NCI-H2171 (cell line): ENCODE data around the gene PIGU.
"Not testable (repeated sequence)": the region's sequence is repeated elsewhere in the genome, so short reads cannot be mapped to it uniquely, and the experiment has no call there.

Experiments
- DNase-seq: peaks from one replicate; lab custom pipeline; 2025; lab: John Stamatoyannopoulos, UW

PIGU gene, protein sequence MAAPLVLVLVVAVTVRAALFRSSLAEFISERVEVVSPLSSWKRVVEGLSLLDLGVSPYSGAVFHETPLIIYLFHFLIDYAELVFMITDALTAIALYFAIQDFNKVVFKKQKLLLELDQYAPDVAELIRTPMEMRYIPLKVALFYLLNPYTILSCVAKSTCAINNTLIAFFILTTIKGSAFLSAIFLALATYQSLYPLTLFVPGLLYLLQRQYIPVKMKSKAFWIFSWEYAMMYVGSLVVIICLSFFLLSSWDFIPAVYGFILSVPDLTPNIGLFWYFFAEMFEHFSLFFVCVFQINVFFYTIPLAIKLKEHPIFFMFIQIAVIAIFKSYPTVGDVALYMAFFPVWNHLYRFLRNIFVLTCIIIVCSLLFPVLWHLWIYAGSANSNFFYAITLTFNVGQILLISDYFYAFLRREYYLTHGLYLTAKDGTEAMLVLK

DNA sequence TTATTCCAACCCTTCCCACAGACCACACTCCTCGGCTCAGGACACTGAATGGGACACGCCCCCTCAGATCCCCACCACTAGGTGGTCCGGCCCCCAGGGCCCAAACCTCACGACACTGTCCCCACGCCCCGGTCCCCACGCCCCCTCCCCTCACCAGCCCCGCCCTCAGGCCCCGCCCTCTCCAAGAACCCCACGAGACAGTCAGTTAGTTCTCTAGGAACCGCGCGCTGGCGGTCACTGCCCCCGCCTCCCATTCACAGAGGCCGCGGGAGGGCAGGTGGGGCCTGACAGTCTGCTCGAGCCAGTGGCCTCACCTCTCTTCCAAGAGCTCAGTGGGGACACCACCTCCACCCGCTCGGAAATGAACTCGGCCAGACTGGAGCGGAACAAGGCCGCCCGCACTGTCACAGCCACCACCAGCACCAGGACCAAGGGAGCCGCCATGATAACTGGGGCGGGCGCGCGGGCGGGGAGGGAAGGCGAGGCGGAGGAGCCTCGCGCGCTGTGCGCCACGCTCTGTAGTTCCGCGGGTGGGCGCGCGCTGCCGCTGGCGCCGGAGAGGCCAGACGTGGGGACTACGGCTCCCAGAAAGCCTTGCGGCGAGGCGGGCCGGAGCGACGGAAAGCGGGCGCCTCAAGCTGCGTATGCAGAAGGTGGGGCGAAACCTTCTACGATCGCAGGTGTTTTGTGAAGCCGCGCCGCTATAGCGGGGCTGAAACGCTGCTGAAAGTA, at the start of gene PIGU:
TSS of gene PIGU (minus strand) at position 451 of the 732 bp plus-strand sequence. CDS start at position 444, 7 bp downstream.
- DNase-seq, result peak; percentile 98

DNA sequence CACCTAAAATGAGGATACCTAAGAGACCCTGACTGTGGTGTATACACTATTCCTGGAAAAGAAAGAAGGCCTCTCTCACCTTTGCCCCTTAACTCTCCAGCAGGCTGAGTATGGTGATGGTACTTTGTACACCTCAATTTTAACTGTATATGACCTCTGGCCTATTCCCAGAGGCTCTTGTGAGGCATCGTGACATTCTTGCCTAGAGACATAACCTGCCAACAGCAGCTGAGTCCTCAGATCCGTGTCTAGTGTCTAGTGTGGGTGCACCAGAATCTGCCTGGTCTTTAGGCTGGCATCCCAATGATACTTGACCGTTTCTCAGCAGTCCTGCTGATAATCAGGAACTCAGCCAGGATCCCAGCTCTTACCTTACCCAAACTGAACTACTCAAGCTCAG, 47.3 kb upstream of the PIGU start:
- DNase-seq, result no peak

DNA sequence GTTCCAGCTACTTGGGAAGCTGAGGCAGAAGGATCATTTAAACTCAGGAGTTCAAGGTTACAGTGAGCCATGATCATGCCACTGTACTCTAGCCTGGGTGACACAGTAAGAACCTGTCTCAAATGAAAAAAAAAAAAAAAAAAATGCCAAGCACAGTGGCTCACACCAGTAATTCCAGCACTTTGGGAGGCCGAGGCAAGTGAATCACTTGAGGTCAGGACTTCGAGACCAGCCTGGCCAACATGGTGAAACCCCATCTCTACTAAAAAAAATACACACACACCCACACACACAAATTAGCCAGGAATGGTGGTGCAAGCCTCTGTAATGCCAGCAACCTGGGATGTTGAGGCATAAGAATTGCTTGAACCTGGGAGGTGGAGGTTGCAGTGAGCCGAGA, 45.7 kb upstream of the PIGU start:
- DNase-seq, result not testable (repeated sequence)

DNA sequence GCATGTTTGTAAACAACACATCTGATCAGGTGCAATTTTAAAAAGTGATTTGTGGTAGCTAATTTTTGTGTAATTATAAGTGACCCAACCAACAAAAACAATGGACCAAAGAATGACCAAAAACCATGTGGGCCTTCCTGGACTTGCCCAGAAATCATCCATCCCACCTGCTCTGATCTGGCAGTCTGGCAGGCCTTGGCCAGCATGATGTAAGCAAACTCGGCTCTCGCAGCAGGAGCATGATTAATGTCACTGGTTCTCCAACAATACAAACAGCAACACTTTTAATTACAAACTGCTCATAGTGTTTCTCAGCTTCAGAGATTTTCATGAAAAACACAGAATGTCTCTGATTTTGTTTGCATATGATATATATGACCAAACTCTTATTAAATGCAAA, 43.4 kb upstream of the PIGU start:
- DNase-seq, result no peak

DNA sequence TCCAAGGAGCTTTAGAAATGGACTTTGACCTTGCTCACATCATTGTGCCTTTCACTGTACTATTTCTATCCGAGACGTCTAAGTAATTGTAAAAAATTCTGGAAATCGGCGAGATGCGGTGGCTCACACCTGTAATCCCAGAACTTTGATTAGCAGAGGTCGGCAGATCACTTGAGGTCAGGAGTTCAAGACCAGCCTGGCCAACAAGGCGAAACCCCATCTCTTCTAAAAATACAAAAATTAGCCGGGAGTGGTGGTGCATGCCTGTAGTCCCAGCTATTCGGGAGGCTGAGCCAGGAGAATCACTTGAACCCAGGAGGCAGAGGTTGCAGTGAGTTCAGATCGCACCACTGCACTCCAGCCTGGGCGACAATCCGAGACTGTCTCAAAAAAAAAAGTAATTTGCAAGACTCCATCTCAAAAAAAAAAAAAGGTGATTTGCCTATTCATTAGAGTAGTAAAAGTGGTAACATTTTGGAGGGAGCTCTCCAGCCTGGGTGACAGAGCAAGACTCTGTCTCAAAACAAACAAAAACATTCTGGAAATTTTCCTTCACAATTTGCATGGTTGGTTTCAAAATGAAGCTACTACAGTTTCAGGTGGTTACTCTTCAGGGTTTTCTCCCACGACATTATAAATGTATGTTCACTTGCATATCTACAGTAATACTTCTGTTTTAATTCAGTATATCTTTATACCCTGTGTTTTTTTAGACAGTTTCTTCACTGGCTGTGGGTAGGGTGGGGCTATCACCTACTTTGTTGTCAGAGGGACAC, 42.5 kb upstream of the PIGU start:
- not testable (repeated sequence) for DNase-seq

DNA sequence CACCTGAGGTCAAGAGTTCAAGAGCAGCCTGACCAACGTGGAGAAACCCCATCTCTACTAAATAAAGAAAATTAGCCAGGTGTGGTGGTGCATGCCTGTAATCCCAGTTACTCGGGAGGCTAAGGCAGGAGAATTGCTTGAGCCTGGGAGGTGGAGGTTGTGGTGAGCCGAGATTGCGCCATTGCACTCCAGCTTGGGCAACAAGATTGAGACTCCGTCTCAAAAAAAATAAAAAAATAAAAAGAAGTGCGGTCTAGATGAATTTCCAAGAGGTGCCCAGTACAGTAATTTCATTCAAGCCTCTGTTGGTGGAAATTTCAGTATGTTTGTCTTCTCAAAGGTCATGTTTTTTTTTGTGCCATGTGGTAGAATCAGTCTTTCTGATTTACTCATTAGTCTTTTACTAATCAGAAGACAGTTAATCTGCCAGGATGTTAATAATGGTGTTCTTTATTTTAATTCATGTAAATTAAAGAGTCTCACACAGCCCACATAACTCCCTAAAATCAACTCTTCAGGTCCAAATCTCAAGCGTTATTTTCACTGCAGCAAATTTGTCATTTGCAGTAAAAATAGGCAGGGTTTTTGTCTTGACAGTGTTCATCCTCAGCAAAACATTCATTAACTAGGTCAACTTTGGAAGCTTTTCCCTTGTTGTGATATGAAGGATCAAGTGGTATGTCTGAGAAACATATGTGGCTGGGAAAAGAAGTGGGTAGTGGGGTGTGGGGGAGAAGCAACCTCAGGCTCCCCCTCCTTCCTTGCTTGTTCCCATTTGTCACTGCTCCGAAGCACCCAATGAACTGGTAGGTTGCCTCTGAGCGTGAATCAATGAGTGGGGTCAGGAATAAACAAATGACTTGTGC, 40.6 kb upstream of the PIGU start:
- no peak for DNase-seq

DNA sequence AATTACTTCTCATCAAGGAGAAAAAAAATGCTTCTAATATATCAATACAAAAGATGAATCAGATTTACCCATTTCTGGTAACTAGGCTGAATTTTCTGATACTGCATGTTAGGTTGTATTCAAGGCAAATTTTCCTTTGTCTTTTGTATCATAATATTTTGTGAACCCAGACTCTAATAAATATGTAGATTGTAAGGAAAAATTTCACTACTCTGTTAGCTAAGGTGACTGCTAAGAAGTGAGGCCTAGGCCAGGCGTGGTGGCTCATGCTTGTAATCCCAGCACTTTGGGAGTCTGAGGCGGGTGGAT, 40.0 kb upstream of the PIGU start:
- no peak for DNase-seq

DNA sequence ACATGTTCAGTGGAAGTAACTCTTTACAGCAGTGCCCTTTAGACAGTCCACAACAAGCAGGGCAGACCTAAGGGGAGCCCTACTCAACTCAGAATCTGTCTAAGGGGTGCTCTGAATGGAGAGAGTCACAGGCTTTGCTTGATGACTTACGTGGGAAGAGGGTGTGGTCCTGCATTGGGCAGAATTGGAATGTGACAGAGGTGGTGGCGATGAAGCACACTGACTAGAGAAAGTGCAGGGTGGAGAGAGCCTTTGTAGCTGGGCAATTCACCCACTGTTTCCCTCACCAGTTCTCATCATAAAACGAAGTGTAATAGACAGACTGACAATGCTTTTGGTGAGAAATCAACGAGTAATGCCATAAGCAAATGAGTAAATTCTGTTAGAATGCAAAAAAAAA, 38.5 kb upstream of the PIGU start:
- no peak for DNase-seq

DNA sequence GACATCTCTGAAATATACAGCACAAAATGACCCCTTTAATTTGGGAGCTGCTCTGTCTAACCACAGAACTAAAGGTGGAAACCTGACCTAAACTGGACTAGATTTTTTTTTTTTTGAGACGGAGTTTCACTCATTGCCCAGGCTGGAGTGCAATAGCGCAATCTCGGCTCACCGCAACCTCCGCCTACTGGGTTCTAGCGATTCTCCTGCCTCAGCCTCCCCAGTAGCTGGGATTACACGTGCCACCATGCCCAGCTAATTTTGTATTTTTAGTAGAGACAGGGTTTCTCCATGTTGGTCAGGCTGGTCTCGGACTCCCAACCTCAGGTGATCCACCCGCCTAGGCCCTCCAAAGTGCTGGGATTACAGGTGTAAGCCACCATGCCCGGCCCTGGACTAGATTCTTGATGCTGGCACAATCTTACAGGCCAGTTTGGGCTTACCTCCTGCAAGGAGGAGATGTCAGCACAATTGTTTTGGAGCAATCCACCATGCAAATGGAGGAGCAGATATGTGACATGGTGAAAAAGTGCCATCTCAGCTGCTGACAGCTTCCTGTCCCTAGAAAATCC, 37.1 kb upstream of the PIGU start:
- DNase-seq, result not testable (repeated sequence)

DNA sequence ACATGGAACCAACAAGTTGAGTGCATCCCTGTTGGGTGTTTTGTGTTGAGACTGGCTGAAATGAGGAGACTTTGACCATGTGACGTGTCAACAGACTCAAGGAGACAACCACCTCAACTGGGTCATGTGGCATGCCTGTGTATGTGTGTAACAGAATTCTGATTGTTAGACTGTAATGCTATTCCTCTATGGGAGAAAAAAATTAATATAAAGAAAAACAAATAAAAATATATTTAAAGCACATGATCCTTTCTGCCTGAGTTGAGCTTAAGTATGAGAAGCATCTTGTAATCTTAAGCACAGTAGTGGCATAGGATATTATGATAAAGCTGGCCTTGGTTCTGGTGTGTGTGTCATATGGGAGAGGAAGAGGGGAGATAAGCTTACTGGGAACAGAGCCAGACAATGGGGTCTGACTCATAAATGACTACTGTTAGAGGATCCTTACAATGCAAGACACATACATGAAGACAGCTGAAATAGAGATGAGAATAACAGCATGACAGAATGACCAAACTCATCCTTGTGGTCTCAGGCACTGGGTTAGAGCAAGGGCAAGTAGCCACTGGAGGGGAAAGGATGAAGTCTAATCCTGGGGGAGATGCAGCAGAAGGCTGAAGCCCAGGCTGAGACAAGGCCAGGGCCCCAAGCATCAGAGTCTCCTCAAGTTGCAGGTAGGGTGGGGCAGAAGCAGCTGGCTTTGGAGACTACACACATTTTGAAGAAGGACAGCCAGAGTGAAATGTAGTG, 36.5 kb upstream of the PIGU start:
- DNase-seq, result no peak

DNA sequence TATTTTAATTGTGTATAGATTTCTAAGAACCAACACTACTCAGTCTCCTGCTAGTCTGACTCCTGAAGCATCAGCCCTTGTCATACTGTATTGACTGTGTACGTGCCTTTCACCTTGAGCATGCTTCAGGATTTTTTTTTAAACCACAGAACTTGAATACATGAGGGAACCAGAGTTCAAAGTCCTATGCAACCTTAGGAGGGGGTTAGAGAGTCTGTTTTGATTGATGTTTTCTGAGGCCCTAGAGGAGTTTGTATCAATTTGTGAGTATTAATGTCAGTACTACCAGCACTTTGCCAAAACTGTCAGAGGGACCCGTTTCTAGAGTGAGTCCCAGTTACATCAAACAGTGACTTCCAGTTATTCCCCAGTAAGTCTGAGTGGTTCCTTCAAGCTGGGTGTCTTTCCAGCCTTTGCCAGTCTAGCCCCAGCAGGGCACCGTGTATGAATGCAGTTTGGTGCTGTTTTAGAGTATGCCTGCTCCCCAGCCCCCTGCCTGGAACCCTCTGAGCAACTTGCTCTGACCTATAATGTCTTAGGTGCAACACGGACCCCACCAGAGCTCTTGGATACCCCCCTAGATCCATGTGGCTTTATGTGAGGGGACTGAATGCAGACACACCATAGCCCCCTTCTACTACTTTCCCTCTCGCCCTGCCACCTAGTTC, 35.8 kb upstream of the PIGU start:
- no peak for DNase-seq

DNA sequence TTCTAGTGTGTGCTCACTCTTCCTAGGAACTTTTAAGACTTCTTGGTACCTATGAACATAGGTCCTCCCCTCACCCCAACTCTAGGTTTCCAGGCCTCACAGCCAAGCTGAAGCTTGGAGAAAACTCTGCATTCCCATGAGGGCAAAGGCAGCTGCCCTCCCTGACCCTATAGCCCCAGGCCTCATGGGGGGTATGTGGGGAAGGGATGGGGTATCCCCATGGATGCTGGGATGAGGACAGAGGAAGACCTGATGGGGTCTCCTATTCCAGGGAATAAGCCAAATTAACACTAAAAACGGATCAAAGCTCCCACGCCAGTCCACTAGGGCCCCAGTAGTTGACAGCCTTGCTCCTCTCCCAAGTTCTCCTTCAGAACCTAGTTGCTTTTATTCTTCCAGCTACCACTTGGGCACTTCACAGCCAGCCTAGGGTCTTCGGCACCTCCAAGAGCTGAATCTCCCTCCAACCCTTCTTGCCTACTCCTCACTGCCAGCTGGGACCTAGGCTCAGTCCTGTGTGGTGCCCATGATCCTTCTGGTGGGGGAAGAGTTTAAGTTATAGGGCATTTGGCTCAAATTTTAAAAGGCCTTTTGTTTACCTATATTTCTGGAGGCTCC, 35.0 kb upstream of the PIGU start:
- no peak for DNase-seq

DNA sequence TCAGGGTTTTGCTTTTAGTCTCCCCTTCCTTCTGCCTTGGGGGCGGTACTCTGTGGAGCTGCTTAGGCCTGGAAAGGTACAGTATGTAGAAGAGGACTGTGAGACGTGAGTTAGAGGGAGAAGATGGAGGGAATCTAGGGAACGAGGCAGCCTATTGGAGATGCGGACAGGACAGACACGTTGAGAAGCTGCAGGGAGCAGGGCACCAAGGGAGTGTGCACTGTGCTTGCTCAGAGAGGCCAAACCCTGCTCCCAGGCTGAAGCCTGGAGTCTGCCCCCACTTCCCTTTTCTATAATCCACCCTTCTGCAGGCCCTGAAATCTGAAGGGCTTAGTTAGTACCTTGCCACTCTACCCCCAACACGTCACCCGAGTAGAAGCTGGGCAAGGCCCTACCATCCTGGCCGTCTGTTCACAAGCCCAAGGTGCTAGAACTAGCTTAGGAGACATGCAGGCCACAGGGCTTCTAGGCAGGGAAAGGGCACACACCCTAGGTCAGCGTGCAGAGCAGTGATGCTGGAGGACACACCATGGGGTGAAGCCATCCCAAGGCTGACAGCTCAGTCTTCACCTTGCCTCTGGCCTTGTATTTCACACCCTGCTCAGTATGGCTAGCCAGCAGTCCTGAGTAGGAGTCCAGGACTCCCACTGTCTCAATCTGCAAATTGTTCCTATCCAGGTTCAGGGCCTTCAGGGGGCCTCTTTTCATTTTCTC, 34.1 kb upstream of the PIGU start:
- no peak for DNase-seq

DNA sequence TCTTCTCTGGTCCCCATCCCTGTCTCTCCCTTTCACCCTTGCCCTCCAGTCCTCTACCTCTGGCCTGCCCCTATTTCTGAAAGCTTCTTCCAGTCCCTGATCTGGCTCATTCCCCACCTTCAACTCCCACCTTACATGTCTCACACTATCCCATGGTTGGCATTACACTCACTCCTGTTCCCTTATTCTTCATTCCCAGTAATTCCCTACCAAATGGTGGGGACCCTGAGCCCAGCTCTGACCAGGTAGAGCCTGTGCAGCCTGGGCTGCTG, 33.6 kb upstream of the PIGU start:
- DNase-seq, result no peak

DNA sequence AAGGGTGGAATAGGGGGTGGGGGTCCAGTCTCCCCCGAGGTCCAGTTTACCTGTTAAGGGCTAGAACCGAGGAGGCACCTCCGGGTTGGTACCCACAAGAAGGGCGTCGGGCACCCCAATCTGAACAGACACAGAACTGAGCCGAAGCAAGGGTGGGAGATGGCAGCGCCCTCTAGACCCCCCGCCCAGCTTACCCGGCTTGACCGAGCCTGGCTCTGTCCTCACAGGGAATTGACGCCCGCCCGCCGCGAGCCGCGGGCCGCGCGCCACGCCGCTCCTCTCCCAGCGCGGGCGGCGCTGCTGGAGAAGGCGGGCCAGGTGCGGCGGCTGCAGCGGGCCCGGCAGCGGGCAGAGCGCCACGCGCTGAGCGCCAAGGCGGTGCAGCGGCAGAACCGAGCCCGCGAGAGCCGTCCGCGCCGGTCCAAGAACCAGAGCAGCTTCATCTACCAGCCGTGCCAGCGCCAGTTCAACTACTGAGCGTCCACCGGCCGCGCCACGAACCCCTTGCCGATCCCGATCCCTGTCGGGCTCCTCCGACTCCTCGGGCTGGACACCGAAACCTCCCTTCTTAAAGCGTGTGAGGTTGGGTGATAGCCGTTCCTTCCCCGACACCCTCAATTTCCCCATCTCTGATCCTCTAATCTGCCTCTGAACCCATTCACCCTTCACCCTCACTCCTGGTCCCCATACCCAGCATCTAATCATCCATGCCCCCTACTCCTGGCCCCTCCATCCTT, 33.1 kb upstream of the PIGU start:
- peak; percentile 65 for DNase-seq

DNA sequence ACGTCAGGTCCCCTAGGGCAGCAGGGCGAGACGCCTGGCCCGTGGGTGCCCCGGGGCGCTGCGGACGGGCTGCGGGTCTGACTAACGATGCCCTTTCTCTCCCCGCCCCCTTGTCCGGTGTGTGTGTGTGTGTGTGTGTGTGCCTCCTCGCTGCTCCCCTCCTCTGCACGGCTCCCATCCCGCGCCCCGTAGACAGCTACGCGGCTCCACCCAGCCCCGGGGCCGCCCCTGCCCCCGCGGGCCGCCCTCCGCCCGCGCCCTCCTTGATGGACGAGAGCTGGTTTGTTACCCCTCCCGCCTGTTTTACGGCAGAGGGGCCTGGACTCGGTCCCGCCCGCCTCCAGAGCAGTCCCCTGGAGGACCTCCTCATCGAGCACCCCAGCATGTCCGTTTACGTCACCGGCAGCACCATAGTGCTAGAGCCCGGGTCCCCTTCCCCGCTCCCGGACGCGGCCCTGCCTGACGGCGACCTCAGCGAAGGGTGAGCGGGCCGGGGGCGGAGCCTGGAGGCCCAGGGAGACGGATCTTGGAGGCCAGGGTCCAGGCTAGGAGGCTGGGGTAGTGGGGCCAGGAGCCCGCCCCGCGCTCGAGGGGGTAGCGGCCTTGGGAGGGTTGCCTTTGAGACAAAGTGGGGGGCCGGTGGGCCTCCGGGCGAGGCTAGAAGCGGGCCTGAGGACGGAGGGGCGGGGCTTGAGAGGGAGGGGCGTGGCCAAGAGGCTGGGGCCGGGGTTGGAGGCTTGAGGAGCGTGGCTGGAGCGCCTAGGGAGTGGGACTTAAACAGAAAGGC, 32.3 kb upstream of the PIGU start:
- peak; percentile 92 for DNase-seq

DNA sequence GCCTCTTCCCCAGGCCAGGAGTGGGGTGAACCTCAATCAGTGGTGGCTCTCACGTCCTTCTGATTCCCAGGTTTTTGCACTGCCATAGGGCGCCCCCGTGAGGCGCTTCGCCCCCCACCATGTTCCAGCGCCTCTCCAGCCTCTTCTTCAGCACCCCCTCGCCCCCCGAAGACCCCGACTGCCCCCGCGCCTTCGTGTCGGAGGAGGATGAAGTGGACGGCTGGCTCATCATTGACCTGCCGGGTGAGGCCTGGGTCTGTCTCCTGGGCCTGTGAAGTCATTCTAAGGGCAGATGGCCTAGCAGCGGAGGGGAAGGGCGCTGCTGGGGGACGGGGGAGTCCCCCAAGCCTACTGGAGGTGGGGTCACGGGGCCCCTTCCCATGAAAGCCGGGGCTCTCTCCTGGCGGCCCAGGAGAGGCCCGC, 31.7 kb upstream of the PIGU start:
- peak; percentile 68 for DNase-seq
